GM18502 (cell line): ENCODE results near the gene NHERF2.

Source experiments
- ATAC-seq: cut with Tn5 transposase; IDR thresholded peaks from one replicate; pipeline ENCODE4 v1.9.1; 2021; ENCODE audit warnings: mild to moderate bottlenecking; ENCODE audit not compliant: unreplicated experiment, poor library complexity

NHERF2 gene

GRCh38 chr16:1990351-1991134 is 36.2 kb upstream of the NHERF2 start:
- no peak for ATAC-seq

DNA sequence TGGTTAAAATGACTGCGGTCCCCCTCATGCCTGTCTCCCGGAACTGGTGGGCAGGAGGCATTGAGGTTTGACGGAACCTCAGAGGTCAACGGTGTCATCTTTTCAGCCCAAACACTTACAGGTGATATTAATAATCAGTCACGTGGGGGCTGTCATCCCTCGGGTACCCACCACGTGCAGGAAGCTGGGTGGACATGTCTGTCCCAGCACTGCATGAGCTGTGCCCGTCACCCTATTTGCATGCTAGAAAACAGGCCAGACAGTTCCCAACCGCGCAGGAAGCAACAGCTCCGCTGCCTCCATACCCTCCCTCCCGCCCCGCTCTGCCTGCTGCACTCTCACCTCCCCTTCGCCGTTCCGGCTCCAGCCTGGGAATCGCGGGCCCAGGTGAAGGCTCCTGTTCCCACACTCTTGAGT is 35.6 kb upstream of the NHERF2 start:
- no peak for ATAC-seq

GRCh38 chr16:1991588-1991947 is 35.1 kb upstream of the NHERF2 start:
- no peak for ATAC-seq

DNA sequence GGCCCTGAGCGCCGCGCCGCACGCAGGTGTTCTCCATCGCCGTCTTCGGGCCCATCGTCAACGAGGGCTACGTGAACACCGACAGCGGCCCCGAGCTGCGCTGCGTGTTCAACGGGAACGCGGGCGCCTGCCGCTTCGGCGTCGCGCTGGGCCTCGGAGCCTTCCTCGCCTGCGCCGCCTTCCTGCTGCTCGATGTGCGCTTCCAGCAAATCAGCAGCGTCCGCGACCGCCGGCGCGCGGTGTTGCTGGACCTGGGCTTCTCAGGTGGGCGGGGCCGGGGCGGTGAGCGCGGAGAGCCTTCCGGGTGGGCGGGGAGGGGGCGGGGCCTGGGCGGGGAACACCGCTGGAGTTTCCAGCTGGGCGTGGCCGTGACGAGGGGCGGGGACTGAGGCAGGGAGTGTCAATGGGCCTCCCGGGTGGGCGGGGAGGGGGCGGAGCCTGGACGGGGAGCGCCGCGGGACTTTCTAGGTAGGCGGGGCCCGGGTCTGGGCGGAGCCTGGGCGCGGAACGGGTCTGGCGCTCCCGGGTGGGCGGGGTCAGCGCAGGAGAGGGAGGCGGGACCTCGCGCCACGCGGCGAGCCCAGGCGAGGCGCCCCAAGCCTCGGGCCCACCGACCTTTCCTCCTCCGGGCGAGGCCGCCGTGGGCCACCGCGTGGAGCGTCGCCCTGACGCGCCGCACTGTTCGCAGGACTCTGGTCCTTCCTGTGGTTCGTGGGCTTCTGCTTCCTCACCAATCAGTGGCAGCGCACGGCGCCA is 34.6 kb upstream of the NHERF2 start:
- peak; percentile 56 for ATAC-seq

- no peak for ATAC-seq
Measured at GRCh38 chr16:1992704-1993317, 33.9 kb upstream of the NHERF2 start.

DNA sequence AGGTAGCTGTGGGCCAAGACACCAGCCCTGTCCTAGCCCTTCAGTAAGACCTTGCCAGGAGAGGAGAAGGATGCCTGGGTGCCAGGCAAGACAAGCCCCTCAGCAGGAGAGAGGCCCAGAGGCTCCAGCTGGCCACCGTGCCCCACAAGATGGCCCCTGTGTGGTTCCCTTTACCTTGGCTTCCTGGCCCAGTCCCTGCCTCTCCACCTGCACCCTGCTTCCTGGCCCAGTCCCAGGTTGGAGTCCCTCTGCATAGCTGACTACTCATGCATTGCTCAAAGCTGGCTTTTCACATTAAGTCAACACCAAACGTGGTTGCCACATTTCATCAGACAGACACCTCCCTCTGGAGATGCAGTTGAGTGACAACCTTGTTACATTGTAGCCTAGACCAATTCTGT is 33.0 kb upstream of the NHERF2 start:
- ATAC-seq: no peak

GRCh38 chr16:1997494-1998359 is 29.0 kb upstream of the NHERF2 start:
- no peak for ATAC-seq

- no peak for ATAC-seq
Measured at GRCh38 chr16:1998360-1998835, 28.3 kb upstream of the NHERF2 start.

DNA sequence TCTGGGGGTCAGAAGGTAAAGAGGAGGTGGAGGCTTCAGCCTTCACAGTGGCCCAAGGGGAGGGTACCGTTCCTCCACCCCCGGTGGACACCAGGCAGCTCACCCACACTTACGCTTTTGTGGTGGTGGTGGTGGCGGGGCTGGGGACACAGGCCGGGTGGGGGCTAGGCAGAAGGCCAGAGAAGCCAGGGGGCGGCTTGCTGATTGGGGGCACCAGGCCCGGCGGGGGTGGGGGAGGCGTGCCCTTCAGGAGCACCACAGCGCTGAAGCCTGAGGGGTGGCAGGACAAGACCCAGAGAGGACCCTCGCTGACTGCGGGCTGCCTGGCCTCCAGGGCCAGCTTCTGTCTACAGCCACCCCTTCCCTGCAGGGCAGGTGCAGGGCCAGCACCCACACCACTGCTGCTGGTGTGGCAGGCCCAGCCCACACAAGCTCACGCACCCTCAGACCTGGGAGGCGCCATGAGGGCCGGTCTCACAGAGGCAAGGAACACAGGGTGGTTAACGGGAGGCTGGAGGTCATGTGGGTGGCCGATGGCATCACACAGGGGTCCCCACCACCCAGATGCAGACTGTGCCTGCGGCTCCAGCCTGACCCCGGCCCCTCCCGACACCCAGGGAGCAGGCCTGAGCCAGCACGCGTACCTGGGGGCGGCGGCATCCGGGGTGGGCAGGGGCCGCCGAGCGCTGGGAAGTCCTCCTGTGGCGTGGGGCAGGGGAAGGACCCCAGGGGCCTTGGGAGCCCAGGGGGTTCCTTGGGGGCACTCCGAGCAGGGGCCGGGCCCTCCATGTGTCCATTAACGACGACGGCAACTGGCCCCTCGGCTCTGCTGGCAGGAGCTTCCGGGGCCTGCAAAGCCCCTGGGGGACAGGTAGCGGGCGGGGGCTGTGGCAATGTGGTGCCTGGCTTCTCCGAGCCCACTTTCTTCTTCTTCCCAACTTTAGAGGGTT is 27.6 kb upstream of the NHERF2 start:
- ATAC-seq: no peak

DNA sequence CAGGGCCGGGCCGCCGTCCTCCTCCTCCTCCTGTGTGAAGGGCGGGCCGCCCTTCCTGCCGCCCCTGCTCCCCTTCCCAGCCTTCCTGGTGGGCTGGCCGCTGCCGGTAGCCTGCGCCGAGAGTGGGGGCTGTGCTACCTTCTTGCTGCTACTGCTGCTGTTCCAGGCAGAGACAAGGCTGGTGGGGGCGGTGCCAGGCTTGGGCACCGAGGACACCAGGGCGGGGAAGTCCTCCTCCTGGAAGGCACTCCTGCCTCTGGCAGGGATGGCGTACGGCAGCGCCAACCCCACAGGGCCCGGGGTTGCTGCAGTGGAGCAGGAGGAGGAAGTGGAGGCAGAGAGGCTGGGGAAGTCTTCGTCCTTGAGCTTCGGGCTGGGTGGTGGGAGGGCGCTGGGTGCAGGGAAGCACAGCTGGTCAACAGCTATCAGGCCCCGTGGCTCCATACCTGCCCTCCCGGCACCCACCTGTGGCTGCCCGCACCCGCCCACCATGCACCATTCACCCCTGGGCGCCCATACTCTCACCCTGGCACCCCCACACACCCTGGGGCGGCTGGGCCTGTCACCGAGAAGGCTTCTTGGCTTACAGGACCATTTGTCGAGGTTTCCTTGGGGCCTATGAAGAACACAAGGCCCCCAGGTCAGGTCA is 26.7 kb upstream of the NHERF2 start:
- ATAC-seq: no peak

- no peak for ATAC-seq
Measured at GRCh38 chr16:2001035-2001434, 25.7 kb upstream of the NHERF2 start.

DNA sequence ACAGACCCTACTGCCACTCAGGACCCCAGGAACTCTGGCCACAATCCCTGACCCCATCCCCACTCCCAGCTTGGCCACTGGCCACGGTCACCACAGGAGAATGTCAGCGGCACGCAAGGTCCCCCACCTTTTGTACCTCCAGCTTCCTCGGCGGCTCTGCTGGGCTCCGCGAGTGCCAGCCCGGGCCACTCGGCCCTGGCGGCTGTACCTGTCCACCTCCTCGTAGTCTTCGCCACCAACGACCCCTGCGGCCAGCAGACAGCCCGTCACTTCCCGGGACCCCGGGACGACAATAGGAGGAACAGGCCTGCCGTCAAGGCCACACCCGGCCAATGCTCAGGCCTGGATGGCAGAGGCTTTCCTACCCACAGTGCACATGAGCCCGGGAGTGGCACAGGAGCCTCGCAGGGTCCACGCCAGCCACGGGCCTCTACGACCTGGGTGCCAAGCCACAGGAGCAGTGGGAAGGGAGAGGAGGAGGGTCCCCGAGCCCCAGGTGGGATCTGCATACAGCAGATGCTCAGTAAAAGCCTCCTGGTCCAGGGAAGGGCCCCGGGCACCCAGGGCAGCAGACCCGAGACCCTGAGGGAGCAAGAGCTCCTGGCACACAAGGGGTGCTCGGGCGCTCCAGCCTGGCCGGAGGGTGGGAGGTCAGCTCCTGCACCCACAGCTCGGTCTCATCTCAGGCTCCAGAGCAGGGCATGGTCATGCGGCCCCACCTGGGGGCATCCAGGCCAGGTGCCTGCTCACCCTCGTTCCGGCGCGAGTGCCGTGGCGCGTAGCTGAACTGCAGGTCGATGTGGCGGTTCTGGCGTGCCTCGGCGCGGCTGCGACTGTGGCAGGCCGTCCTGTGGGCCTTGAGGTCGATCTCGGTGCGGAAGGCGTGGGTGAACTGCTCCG is 25.0 kb upstream of the NHERF2 start:
- ATAC-seq: no peak

DNA sequence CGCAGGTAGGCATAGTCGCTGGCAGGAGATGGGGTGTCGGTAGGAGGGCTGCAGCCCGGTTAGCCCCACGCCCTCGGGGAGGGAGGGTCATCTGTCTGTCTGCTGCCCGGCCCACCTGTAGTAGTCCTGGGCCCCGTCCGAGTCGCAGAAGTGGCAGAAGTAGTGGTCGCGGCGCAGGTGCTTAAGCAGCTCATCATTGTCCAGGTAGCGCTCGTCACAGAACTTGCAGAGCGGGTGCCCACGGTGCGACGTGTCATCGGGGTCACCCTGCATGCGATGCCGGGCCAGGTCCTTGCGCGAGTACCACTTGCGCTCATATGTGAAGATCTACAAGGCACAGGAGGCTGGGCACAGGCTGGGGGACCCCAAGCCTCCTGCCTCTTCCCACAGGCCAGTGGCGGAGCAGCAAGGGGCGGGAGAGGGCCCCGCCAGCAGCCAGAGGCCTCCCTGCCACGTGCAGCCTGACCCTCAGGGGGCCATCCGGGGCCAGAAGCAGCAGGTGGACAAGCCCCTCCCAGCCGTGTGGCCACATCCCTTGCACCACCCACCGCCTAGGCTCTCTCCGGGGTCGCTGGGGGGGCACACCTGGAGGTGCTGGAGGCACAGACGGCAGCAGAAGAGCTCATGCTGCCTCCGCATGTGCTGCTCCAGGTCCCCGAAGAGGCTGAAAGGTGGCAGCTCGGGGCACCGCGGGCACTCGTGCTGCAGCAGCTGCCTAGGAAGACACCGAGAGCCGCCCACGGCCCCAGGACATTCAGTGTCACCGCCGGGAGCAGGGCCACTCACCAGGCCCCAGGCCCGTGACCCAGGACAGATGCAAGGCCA is 24.1 kb upstream of the NHERF2 start:
- ATAC-seq: no peak

DNA sequence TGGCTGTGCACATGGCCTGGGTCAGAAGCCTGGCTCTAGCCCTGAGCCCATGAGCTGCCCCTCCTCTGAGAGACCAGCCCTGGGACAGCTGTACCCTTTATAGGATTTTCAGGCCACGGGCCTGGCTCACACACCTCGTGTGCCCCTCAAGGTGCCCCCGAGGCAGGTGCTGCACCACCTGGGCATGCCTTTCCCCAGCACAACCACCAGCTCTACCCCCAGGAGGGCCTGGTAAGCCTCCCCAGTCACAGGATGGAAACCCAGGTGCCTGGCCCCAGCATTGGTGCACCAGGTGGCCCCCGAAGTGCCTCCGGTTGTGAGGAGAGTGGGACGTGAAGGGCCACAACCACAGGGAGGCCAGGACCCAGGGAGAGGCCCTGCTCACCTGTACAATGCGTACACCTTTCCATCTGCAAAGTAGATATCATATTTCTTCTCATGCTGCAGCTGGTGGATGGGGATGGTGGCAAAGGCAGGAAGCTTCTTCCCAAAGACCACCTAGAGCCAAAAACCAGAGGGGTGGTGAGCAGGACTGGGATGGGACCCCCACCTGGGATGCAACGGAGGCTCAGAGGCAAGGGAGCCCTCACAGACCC is 23.4 kb upstream of the NHERF2 start:
- ATAC-seq: no peak

DNA sequence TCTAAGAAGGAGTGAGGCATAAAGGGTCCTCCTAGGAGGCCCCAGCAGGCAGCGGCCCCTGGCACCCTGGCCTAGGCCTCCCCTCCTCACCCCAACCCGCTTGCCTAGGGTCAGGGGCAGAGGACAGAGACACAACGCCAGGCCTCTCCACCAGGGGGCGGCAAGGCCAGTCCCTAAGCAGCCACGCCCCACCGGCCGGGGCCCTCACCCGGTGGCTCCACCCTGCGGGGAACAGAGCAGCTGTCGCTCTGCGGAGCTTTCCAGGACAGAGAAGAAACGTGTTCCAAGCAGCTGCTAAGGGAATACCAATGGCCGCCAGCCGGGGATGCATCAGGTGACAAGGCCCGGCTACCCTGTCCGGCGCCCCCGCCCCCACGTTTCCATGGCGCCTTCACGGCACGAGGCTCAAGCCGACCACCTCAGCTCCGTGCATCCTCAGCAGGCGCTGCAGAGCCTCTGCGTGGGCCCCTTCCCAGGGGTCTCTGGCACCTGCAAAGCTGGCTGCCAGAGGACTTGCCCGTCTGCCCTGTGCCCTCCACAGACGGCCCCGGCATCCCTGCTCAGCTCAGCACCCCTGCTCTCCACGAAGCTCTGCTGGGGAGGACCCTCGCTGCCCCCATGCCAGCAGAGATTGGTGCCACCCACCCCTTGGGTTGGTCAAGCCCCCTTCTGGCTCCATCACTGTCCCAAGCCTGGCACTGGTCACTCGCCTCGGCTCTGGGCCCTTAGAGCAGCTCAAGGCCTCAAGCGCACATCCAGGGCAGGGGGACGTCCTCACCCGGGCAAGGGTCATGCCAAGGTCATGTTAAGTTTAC is 22.7 kb upstream of the NHERF2 start:
- ATAC-seq: peak; percentile 66
